Endodermal cell (in vitro differentiated cells): ENCODE results near the gene LRRC3. TPM values are rescaled to one million over a fixed set of nuclear protein-coding genes. Genes with fewer than 3 reads are reported as not detected.

Experiments
- DNase-seq: peaks from one replicate; pipeline ENCODE4 v3.0.0-alpha.2; 2017
- H3K27ac ChIP-seq: 2 replicates; pipeline ENCODE4 v1.5.1; 2013; ENCODE audit warnings: mild to moderate bottlenecking, low read depth, low read length, moderate library complexity
- H3K27me3 ChIP-seq: 2 replicates; pipeline ENCODE4 v1.6.1; 2013; ENCODE audit warnings: mild to moderate bottlenecking, low read length, moderate library complexity; ENCODE audit not compliant: insufficient read depth, control insufficient read depth, poor library complexity, severe bottlenecking
- H3K36me3 ChIP-seq: 2 replicates; pipeline ENCODE4 v1.7.0; 2013; ENCODE audit warnings: mild to moderate bottlenecking, low read length, moderate library complexity; ENCODE audit not compliant: control insufficient read depth, insufficient read depth
- H3K4me1 ChIP-seq: one replicate; pipeline ENCODE4 v1.7.0; 2013; ENCODE audit warnings: low read length; ENCODE audit not compliant: control insufficient read depth, insufficient read depth
- H3K4me3 ChIP-seq: 2 replicates; pipeline ENCODE4 v1.5.1; 2013; ENCODE audit warnings: mild to moderate bottlenecking, low read length, moderate library complexity
- H3K9ac ChIP-seq: 2 replicates; pipeline ENCODE4 v1.6.1; 2013; ENCODE audit warnings: mild to moderate bottlenecking, low read length, moderate library complexity; ENCODE audit not compliant: poor library complexity, severe bottlenecking; ENCODE audit errors: extremely low read depth
- H3K9me3 ChIP-seq: 2 replicates; pipeline ENCODE4 v1.6.1; 2013; ENCODE audit warnings: mild to moderate bottlenecking, low read length, moderate library complexity; ENCODE audit not compliant: control insufficient read depth
- H3K27ac Mint-ChIP-seq: 2 replicates; pipeline ENCODE4 v1.8.0; 2020; ENCODE audit warnings: mixed read lengths
- H3K27me3 Mint-ChIP-seq: 2 replicates; pipeline ENCODE4 v1.8.0; 2021; ENCODE audit warnings: mild to moderate bottlenecking, mixed read lengths; ENCODE audit not compliant: insufficient read depth
- H3K36me3 Mint-ChIP-seq: 2 replicates; pipeline ENCODE4 v1.8.0; 2020; ENCODE audit warnings: low read depth, mixed read lengths
- H3K4me1 Mint-ChIP-seq: 2 replicates; pipeline ENCODE4 v1.8.0; 2020; ENCODE audit warnings: mixed read lengths
- H3K4me3 Mint-ChIP-seq: 2 replicates; pipeline ENCODE4 v1.8.0; 2020; ENCODE audit warnings: mild to moderate bottlenecking, moderate library complexity, mixed read lengths
- H3K9me3 Mint-ChIP-seq: 2 replicates; pipeline ENCODE4 v1.8.0; 2020; ENCODE audit warnings: mild to moderate bottlenecking, mixed read lengths
- CTCF ChIP-seq: fragments of 200-600 bp; sonication (generic); conservative IDR thresholded peaks from 2 replicates; pipeline ENCODE4 v1.5.0; 2021; ENCODE audit warnings: antibody characterized with exemption, mild to moderate bottlenecking
- WGBS, 2 experiments: methylation state at CpG; one replicate each; pipeline versions ENCODE4 v1.1.5 to v1.1.7; 2013; ENCODE audit warnings: missing lambda C conversion rate in 2 of 2, mixed read lengths in 1 of 2; ENCODE audit not compliant: insufficient coverage in 1 of 2, insufficient read length in 1 of 2; 5-methylcytosine and 5-hydroxymethylcytosine counted together
- total RNA-seq, 2 donors: library from RNA; stranded (reverse); fragmentation: NEBNext Ultra II Directional in 1 of 2; extraction: Animal tissue kit (Norgen Biotek cat#: 25700) in 1 of 2; gene quantifications; 2 replicates in 1 of 2; 3 replicates in 1 of 2; pipeline ENCODE4 v1.2.1, GENCODE V29; 2021

LRRC3 gene
- total RNA-seq, 2 donors from 2014 or later, result 14.1 to 16.5 TPM

- no peak overlapping the region for H3K4me3 ChIP-seq
- WGBS, 2 experiments, result 89 to 92% methylated on average over 14 to 31 of the region's 33 CpGs
- Mint-ChIP-seq H3K27me3 (no peaks in the 10 kb centered on the region), H3K27ac (no peak overlapping the region), H3K4me1 (no peaks in the 10 kb centered on the region), H3K9me3 (no peaks in the 10 kb centered on the region), H3K36me3 (no peaks in the 10 kb centered on the region), H3K4me3 (no peak overlapping the region)
- no peak for TF ChIP-seq CTCF
- H3K4me1 ChIP-seq, result no peaks in the 10 kb centered on the region
- peaks cover 6% of the 10 kb centered on the region for H3K36me3 ChIP-seq
- no peak for DNase-seq
- H3K9ac ChIP-seq, result no peak overlapping the region
- no peaks in the 10 kb centered on the region for H3K9me3 ChIP-seq
- H3K27me3 ChIP-seq, result no peaks in the 10 kb centered on the region
- H3K27ac ChIP-seq, result no peak overlapping the region
Observed at GRCh38 chr21:44440241-44441040, 14.9 kb upstream of the LRRC3 start.

GRCh38 chr21:44441041-44441400 is 14.3 kb upstream of the LRRC3 start:
- H3K27ac ChIP-seq, result no peak overlapping the region
- H3K4me3 ChIP-seq, result no peak overlapping the region
- Mint-ChIP-seq H3K9me3 (no peaks in the 10 kb centered on the region), H3K27me3 (no peaks in the 10 kb centered on the region), H3K36me3 (no peaks in the 10 kb centered on the region), H3K4me1 (no peaks in the 10 kb centered on the region), H3K4me3 (no peak overlapping the region), H3K27ac (no peak overlapping the region)
- 80 to 93% methylated on average over 4 to 10 of the region's 10 CpGs for WGBS, 2 experiments
- no peak for TF ChIP-seq CTCF
- no peak for DNase-seq
- peaks cover 8% of the 10 kb centered on the region for H3K36me3 ChIP-seq
- H3K4me1 ChIP-seq, result no peaks in the 10 kb centered on the region
- no peaks in the 10 kb centered on the region for H3K27me3 ChIP-seq
- no peak overlapping the region for H3K9ac ChIP-seq
- no peaks in the 10 kb centered on the region for H3K9me3 ChIP-seq

- Histone ChIP-seq H3K27me3 (no peaks in the 10 kb centered on the region), H3K9me3 (no peaks in the 10 kb centered on the region), H3K36me3 (peaks cover 12% of the 10 kb centered on the region), H3K9ac (no peak overlapping the region), H3K27ac (no peak overlapping the region), H3K4me3 (no peak overlapping the region), H3K4me1 (no peaks in the 10 kb centered on the region)
- no peak for DNase-seq
- Mint-ChIP-seq H3K27me3 (no peaks in the 10 kb centered on the region), H3K36me3 (no peaks in the 10 kb centered on the region), H3K4me1 (no peaks in the 10 kb centered on the region), H3K9me3 (no peaks in the 10 kb centered on the region), H3K27ac (no peak overlapping the region), H3K4me3 (no peak overlapping the region)
- 94 to 99% methylated on average over 17 to 20 of the region's 20 CpGs for WGBS, 2 experiments
- no peak for TF ChIP-seq CTCF
Observed at GRCh38 chr21:44441581-44442265, 13.6 kb upstream of the LRRC3 start.
